ENCODE measurements around the gene CNNM3.

CNNM3 gene

DNA sequence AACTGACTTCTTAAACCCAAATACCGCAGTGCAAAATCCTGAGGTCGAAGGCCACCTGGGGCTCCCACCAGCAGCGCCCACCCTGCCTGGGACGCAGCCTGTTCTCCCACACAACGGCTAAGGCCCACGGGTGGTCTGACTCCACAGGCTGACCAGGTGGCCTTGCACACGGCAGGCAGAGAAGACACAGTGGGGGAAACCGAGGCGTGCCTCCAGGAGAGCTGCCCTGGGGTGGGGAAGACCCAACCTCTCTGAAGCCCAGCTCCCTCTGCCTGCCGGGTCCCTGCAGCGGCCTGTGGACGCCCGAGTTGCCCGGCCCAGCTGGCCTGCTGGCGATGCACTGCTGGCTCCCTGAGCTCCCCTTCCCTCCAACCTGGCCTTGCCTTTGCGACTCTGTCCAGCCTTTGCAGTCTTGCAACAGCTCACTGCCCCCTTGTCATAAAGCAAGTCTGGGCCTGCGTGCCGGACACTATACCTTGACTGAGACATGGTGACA, 63.5 kb downstream of the CNNM3 start:
- no peak for DNase-seq

DNA sequence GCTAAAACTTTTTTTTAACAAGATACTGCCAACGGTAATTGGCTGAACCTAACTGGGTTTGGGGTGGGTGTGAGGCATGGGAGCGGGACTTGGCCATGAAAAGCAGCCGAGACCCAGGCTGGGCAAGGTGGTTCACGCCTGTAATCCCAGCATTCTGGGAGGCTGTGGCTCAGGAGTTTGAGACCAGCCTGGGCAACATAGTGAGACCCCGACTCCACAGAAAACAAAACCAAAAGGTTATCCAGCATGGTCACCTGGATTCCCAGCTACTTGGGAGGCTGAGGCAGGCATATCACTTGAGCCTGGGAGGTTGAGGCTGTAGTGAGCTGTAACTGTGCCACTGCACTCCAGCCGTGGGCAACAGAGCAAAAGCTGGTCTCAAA, 64.8 kb downstream of the CNNM3 start:
- DNase-seq = no peak

DNA sequence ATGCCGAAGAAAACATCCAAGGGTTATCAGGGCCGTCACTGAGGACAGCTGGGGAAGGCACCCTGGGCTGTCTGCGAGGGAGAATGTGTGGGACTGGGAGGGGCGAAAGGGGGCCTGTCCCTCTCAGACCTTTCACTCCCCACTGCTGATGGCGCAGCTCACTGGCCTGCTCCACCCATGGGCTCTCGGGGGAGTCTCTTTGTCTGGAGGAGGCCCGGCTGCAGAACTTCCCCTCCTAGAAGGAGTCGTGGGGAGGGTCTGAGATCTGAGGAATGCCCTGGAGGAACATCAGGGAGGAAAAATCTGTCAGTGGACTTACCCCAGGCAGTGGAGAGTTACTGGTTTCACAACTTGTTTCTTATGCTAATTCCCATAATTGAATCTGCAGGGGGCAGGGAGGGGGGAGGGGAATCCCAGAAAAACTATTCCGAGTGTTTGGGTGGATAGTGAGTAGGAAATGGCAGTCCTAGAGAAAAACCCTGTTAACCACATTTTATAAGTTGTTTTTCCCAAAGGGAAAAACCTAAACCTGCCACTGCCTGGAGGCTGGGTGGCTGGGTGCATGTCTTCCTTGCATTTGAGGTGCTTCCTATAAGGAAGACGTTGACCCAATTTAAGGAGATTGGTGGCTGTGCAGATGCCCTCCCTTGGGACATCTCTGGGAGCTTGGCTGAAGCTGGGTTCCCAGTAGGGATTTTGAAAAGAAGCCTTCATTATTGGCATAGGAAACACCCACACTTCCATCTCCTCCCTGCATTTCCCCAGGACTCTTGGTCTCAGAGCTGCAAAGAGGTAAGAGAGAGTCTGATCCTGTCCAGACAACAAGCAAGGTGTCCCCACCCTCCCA, 65.5 kb downstream of the CNNM3 start:
- DNase-seq = no peak

DNA sequence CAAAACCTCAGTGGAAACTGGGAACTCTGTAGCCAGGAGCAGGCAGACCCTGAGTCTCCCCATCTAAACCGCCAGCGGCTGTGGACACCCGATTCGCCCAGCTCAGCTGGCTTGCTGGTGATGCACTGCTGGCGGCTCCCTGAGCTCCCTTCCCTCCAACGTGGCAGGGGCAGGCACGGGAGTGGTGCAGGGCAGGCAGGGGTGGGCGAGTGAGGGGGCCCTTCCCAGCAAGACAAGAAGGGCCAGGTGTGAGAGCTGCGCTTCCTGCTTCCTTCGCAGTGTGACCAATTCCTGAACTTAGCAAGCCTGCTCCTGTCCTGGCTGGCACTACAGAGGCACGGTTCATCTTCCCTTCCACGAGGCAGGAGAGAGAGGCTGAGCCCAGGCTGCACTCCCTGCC, 66.2 kb downstream of the CNNM3 start:
- DNase-seq = no peak

DNA sequence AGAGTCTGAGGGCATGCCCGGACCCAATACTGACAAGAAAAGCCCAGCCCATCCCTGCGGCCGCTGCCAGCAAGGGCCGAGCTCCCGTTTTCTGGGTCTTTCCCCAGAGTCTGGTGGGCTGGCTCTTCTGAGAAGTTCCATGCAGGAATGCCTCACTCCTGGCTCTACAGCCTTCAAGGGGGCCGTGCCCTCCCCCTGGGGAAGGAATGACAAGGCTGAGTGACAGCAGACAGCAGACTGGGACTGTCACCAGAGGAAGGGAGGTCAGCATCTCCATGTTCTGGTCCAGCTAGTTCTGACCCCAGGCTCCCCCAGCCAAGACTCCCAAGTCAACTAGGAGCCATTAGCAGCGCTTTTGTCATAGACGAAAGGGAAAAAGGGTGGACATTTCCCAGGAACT, 66.8 kb downstream of the CNNM3 start:
- no peak for DNase-seq

DNA sequence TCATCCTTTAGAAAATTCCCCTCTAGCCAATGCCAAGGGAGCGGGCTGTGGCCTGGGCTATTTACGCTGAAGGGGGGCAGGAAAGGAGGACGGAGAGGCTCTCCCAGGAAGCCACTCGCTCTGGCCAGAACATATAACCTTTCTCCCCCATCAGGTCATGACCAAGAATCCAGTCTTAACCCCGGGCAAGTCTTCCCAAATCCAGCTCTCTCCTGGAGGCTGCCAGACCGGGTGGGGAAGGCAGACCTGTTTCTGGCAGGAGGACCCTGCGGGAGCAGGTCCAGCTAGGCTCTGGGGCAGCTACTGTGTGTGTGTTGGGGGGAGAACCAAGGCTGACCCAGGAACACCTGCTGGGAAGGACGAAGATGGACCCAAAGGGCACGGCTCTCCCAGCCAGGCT, 67.2 kb downstream of the CNNM3 start:
- no peak for DNase-seq

All from CD4-positive, alpha-beta T cell treated with Interleukin-4 for 1 hour (primary cell).